DLD1 (cell line): ENCODE data around the gene BNC2.

Source experiments
- in situ Hi-C: cut with HindIII; loops from 2 replicates; pipeline ENCODE4 v1.10.0; 2017; ENCODE audit warnings: low sequenced_read_pairs

The BNC2 gene

DNA sequence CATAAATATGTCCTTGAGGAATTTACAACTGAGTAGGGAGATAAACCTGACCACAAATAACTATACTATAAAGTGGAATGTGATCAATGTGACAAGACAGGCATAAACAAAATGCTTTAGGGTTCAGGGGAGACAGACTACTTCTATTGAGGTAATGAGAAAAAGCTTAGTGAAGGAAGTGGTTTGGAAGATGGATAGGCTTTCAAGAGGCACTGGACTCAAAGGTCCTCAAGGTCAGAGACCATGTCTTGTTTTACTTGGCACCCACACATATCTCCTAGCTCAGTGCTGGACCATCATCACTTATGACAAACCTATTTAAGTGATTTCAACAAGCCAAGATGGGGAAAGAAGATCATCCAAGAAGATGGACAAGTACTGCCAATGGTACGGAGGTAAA lies 257.8 kb downstream of the BNC2 start:
- in situ Hi-C loops: no loop called here

DNA sequence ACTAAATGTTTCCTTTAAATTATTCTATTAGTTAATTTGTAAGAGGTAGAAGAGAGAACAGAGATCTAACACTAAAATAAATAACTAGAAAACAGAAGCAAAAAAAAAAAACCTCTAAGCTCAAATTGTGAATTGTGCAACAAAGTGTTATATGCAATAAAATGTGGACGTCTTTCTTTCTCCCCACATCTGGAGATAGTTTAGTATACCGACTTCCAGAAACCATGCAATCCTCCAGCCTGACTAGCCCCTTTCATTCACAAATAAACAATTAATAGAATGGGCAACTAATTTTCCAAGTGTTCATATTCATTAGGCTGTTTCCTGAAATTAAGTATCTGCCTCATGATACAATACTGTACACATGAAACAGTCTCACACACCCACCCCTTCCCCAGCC lies 258.5 kb downstream of the BNC2 start:
- in situ Hi-C loops: no loop called here

DNA sequence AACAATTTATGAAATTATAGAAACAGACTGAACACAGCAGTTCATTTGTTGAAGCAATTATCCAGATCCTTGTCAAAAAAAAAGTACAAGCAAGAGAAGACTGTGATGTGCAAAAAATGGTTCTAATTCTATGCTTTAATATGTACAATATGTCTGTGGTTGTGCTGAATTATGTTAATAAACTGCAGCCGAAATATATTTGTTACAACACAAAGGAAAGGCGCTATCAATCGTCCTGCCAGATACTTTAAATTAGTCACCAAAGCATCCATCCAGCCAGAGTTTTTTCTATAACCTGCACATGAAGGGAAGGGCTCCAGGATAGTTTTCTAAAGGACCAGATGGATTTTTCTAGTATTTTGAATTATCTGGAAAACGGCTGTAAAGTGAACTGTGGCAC lies 259.5 kb downstream of the BNC2 start:
- in situ Hi-C loops: no loop called here

- in situ Hi-C loops: no loop called here
These were observed 259.9 kb downstream of the BNC2 start for GRCh38 chr9:16610538-16610937.

DNA sequence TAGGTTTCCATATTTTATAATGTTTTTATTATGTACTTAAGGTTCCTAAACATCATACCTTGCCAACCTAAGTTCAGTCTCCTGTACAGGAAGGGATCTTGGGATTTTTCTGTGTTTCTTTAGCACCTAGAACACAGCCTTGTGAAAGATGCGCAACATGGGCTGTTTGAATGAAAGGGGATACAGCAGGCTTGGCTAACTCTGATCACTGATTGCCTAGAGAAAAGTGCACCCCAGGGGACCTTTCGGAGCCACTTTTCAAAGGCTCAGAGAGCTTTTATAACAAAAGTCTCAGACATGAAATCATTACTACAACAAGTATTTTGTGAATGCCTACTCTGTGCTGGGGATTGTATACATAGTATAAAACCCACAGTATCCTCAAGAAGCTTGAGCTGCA lies 261.6 kb downstream of the BNC2 start:
- in situ Hi-C loops: no loop called here

DNA sequence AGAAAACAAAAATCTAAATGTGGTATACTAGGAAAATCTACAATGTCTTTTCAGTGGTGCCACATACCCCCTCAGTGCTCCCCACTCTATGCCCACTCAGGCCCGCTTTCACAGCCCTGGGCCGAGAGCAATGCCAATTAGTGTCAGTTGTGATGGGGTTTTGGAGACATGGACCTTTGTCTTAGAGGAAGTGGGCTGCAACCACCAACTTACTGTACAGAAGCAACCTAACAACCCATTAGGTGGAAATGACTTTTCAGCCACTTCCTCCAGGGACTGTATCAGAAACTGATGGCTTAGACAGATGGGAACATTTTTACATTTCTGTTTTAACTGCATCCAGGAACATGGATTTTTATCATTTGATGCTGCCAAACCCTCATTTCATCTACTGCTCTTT lies 268.0 kb downstream of the BNC2 start:
- in situ Hi-C loops: no loop called here

GRCh38 chr9:16601991-16602390 lies 268.5 kb downstream of the BNC2 start:
- in situ Hi-C loops: no loop called here

- in situ Hi-C loops: no loop called here
These were observed 272.2 kb downstream of the BNC2 start for GRCh38 chr9:16598316-16598715.

GRCh38 chr9:16597136-16597535 lies 273.3 kb downstream of the BNC2 start:
- in situ Hi-C loops: no loop called here

- in situ Hi-C loops: no loop called here
These were observed 275.2 kb downstream of the BNC2 start for GRCh38 chr9:16595227-16595626.

DNA sequence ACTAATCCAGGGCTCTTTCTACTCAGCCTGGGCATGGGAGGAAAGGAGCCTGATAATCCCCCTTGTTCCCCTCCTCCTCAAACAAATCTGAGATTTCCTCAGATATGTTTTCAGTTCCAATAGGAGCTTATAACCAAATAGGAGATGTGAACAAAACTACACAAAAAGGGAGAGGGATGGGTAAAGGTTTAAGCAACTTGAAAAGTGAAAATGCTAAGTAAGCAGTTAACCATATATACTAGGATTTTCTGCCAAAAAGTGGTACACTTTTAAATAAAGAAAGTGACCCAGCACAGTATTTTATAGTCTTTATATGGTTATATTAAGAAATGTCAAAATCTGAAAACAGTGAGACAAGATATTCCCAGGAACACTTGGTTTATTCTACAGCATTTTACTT lies 275.7 kb downstream of the BNC2 start:
- in situ Hi-C loops: no loop called here

- in situ Hi-C loops: no loop called here
These were observed 276.7 kb downstream of the BNC2 start for GRCh38 chr9:16593746-16594145.

DNA sequence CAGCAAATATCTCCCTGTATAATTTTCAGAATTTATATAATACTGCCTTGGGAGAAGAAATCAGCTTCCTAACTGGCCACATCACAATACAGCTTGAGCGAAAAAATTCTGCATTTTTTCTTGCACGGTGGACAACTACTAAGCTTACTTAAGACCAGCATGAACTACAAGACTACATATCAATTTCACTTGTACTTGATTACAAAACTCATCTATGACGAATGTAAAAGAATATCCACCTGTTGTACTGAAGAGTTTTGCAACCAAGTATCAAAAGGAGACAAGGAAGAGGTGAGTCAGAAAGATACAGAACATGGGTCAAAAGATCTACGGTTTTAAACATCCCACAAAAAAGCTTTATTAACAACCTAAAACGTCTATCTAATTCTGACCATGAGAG lies 279.4 kb downstream of the BNC2 start:
- in situ Hi-C loops: no loop called here

- in situ Hi-C loops: no loop called here
These were observed 284.9 kb downstream of the BNC2 start for GRCh38 chr9:16585591-16585990.

- in situ Hi-C loops: no loop called here
These were observed 290.5 kb downstream of the BNC2 start for GRCh38 chr9:16579872-16580432.

GRCh38 chr9:16575986-16576245 lies 294.6 kb downstream of the BNC2 start:
- in situ Hi-C loops: no loop called here

DNA sequence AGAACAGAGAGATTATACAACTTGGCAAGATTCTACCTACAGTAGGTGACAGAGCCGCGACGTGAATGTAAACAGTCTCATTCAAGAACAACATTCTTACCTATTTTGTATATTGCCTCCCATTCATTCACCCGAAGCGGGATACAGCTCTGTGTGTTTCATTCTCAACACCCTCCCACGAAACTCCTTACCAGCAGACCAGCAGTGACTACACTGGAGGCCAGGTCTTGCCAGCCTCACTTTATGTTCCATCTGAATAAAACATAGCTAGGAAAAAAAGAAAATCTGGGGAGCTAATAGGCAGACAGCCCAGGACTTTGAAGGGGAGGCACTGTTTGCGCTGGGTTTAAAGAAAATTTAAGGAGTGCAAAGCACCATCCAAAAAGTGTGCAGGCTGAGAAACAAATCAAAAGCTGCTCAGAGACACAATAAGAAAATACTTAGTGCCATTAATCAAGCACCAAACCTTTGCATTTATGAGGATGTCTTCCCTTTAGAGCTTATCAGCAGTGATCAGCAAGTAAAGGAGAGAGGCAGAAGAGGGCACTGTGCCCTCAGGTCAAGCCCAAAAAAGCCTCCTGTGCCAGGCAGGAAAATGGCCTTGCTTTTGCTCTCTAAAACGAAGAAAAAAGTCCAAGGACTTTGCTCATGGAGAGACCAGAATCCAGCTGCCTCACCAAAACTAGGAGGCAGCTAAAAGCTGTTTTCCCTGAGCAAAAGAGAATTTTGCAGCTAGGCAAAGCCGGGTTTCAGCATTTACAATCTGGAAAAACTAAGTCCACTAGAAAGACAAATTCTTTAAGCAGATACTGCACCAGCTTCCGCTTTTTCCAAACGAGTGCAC lies 295.1 kb downstream of the BNC2 start:
- in situ Hi-C loops: no loop called here

- in situ Hi-C loops: no loop called here
These were observed 298.3 kb downstream of the BNC2 start for GRCh38 chr9:16572005-16572734.

- in situ Hi-C loops: no loop called here
These were observed 299.2 kb downstream of the BNC2 start for GRCh38 chr9:16571127-16571802.

- in situ Hi-C loops: no loop called here
These were observed 307.0 kb downstream of the BNC2 start for GRCh38 chr9:16563446-16563845.

DNA sequence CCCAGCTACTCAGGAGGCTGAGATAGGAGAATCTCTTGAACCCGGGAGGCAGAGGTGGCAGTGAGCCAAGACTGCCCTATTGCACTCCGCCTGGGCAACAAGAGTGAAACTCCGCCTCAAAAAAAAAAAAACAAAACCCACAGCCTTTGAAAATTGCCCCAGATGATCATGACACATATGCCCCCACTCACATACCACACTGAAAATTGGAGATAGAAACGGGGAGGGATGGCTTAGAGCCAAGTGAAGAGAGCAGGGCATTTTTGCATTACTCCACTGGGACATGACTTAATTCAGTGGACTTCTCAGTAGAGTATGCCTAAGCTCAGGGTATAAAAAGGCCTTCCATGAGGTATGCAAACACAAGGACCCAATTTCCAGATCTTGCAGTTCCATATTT lies 309.3 kb downstream of the BNC2 start:
- in situ Hi-C loops: no loop called here
